ENCODE measurements around the gene ASPSCR1. TPM values are rescaled to one million over a fixed set of nuclear protein-coding genes. Genes with fewer than 3 reads are reported as not detected.

ASPSCR1 gene
- total RNA-seq, 1 donor from 2014 or later: 13.1 TPM

DNA sequence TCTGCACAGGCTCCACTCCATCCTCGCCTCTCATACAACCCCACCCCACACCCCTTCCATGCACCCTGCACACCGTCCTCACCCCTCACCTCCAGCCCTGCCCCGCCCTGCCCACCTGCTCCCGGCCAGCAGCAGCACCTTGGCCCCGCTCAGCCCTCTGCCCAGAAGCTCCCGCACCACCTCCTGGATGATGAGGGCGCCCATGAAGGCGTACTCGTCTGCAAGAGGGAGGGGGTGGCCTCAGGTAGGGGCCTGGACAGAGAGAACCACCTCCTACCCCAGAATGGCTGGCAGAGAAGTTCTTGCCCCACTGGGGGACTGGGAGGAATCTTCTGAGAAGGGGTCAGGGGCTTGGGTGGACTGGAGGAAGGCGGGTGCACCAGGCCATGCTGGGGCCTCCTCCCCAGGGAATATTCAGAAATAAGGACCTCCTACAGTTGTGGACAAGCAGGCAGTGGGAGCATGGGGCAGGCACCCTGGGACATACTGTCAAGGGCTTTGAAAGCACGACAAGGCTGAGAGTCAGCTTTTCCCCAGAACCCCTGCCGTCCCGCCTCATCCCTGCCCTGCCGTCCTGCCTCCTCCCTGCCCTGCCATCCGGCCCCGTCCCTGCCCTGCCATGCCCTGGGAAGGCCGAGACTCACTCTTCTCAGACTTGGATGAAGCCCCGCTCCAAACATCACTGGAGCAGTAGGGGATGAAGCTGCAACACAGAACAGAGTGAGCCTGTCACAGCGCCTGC is 19.6 kb upstream of the ASPSCR1 start:
- no peak for TF ChIP-seq EZH2 (IDR thresholded peaks at IDR 0.05)
- no peak for TF ChIP-seq EZH2phosphoT487 (IDR thresholded peaks at IDR 0.05)
- TF ChIP-seq, protein P1, sequence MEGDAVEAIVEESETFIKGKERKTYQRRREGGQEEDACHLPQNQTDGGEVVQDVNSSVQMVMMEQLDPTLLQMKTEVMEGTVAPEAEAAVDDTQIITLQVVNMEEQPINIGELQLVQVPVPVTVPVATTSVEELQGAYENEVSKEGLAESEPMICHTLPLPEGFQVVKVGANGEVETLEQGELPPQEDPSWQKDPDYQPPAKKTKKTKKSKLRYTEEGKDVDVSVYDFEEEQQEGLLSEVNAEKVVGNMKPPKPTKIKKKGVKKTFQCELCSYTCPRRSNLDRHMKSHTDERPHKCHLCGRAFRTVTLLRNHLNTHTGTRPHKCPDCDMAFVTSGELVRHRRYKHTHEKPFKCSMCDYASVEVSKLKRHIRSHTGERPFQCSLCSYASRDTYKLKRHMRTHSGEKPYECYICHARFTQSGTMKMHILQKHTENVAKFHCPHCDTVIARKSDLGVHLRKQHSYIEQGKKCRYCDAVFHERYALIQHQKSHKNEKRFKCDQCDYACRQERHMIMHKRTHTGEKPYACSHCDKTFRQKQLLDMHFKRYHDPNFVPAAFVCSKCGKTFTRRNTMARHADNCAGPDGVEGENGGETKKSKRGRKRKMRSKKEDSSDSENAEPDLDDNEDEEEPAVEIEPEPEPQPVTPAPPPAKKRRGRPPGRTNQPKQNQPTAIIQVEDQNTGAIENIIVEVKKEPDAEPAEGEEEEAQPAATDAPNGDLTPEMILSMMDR (IDR thresholded peaks at IDR 0.05): no peak
- Histone ChIP-seq H3K4me2 (no peak overlapping the region), H3K79me2 (ENCODE audit: low read depth) (no peaks in the 10 kb centered on the region), H4K20me1 (ENCODE audit: low read depth) (peaks cover 11% of the 10 kb centered on the region), H3F3A (ENCODE audit: low read depth) (peaks cover 16% of the 10 kb centered on the region), H3K27ac (no peak overlapping the region), H3K9ac (no peak overlapping the region), H3K27me3 (peaks cover 71% of the 10 kb centered on the region), H3K4me3 (no peak overlapping the region), H3K9me3 (ENCODE audit: low read depth) (no peaks in the 10 kb centered on the region), H2AFZ (replicated peaks) (no peak overlapping the region), H3K4me1 (peaks cover 8% of the 10 kb centered on the region), H3K36me3 (no peaks in the 10 kb centered on the region)
- Mint-ChIP-seq H3K4me1 (peaks cover 21% of the 10 kb centered on the region), H3K9me3 (no peaks in the 10 kb centered on the region), H3K27me3 (ENCODE audit: insufficient read depth, low read depth) (peaks cover 24% of the 10 kb centered on the region), H3K4me3 (peak overlapping the region; percentile 76), H3K36me3 (peaks cover 3% of the 10 kb centered on the region), H3K27ac (no peak overlapping the region)
- no peak for DNase-seq (ENCODE audit: low spot score)

DNA sequence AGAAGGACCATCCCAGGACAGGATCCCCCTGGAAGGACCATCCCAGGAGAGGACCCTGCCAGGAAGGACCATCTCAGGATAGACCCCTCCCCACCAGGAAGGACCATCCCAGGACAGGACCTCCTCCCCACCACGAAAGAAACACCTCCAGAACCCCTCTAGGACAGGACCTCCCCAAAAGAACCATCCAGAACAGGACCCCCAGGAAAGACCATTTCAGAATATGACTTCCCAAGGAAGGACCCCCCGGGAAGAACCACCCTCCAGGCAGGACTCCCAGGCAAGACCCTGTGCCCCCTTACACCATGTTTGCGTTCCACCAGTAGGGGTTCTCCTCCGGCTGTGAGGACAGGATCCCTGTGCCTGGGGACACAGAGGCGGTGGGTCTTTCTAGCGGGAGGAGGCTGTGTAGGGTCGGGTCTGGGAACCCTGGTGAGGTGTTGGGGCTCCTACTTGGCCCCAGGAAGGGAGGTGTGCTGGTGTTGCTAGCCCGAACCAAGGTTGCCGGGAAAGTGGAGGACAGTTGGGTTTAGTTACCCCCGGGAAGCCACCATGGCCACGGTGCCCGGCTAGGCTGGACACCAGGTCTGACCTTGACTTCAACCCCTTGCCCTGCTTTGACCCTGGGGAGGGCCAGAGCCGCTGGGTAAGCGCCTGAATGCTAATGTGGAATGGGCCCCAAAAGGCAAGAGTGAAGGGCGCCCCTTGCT is 18.6 kb upstream of the ASPSCR1 start:
- no peak overlapping the region for H3K27ac Mint-ChIP-seq
- no peak overlapping the region for H3K9ac ChIP-seq
- H3K4me1 ChIP-seq: peaks cover 8% of the 10 kb centered on the region
- H3K9me3 ChIP-seq (ENCODE audit: low read depth): no peaks in the 10 kb centered on the region
- H3K4me3 Mint-ChIP-seq: peak overlapping the region; percentile 76
- DNase-seq (ENCODE audit: low spot score): no peak
- H3K4me1 Mint-ChIP-seq: peaks cover 23% of the 10 kb centered on the region
- H3K27me3 Mint-ChIP-seq (ENCODE audit: insufficient read depth, low read depth): peaks cover 28% of the 10 kb centered on the region
- H3K36me3 Mint-ChIP-seq: peaks cover 3% of the 10 kb centered on the region
- H2AFZ ChIP-seq (replicated peaks): no peak overlapping the region
- H3K36me3 ChIP-seq: no peaks in the 10 kb centered on the region
- H3K27ac ChIP-seq: no peak overlapping the region
- peak overlapping the region; percentile 72 for H3K4me2 ChIP-seq
- H3K4me3 ChIP-seq: peak overlapping the region; percentile 38
- H3K9me3 Mint-ChIP-seq: no peaks in the 10 kb centered on the region
- TF ChIP-seq EZH2phosphoT487 (IDR thresholded peaks at IDR 0.05) (no peak), EZH2 (IDR thresholded peaks at IDR 0.05) (no peak)
- TF ChIP-seq, protein P1 (IDR thresholded peaks at IDR 0.05): no peak
- H3K79me2 ChIP-seq (ENCODE audit: low read depth): no peaks in the 10 kb centered on the region
- peaks cover 11% of the 10 kb centered on the region for H4K20me1 ChIP-seq (ENCODE audit: low read depth)
- H3K27me3 ChIP-seq: peaks cover 80% of the 10 kb centered on the region
- peaks cover 16% of the 10 kb centered on the region for H3F3A ChIP-seq (ENCODE audit: low read depth)

DNA sequence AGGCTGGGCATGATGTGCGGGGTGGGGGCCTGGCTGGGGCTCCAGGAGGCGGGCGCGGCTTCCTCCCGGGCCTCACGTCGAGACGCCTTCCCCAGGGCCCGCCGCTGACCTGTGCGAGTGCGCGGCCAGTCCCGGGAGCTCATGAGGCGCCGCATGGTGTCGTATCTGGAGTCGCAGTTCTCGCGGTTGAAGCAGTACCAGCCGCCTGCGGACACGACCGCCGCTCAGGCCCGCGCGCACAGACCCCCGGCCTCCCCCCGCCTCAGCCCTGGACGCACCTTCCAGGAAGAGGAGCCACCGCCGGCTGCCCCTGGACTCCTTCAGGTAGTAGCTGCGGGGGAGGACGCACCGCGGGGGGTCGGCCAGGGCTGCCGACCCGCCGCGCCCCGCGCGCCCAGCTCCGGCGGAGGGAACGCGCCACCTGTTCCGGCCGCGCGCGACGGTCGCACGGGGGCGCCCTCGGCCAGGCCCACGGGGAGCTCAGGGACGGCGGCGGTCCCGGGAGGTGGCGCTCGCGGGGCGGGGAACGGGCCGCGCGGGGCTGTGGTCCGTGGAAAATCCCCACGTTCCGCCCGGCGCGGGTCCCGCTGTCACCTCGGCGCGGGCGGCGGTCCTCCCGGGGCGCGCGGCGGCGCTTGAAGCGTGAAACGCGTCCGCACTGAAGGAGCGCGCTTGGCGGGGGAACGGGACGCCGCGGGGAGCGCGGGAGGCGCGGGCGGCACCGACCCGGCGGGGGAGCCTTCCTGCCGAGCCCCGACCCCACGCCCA is 17.9 kb upstream of the ASPSCR1 start:
- peaks cover 87% of the 10 kb centered on the region for H3K27me3 ChIP-seq
- H3K9me3 Mint-ChIP-seq: no peaks in the 10 kb centered on the region
- H3K4me1 ChIP-seq: peaks cover 8% of the 10 kb centered on the region
- peaks cover 3% of the 10 kb centered on the region for H3K36me3 Mint-ChIP-seq
- H4K20me1 ChIP-seq (ENCODE audit: low read depth): peaks cover 11% of the 10 kb centered on the region
- H3F3A ChIP-seq (ENCODE audit: low read depth): peaks cover 17% of the 10 kb centered on the region
- peak; percentile 76 for DNase-seq (ENCODE audit: low spot score)
- H3K36me3 ChIP-seq: no peaks in the 10 kb centered on the region
- H3K4me3 Mint-ChIP-seq: peak overlapping the region; percentile 76
- H3K27ac Mint-ChIP-seq: no peak overlapping the region
- H3K4me2 ChIP-seq: peak overlapping the region; percentile 72
- H3K9me3 ChIP-seq (ENCODE audit: low read depth): no peaks in the 10 kb centered on the region
- H3K9ac ChIP-seq: no peak overlapping the region
- no peaks in the 10 kb centered on the region for H3K79me2 ChIP-seq (ENCODE audit: low read depth)
- no peak overlapping the region for H2AFZ ChIP-seq (replicated peaks)
- H3K27ac ChIP-seq: no peak overlapping the region
- TF ChIP-seq, protein P1 (IDR thresholded peaks at IDR 0.05): peak; percentile 68
- no peak for TF ChIP-seq EZH2phosphoT487 (IDR thresholded peaks at IDR 0.05)
- H3K4me3 ChIP-seq: peak overlapping the region; percentile 38
- H3K27me3 Mint-ChIP-seq (ENCODE audit: insufficient read depth, low read depth): peaks cover 32% of the 10 kb centered on the region
- H3K4me1 Mint-ChIP-seq: peaks cover 30% of the 10 kb centered on the region
